K562 (cell line): ENCODE data around the gene PIKFYVE. TPM values are rescaled to one million over a fixed set of nuclear protein-coding genes. Genes with fewer than 3 reads are reported as not detected.

Source experiments
- BACH1 ChIP-seq: fragments of 200-800 bp; sonication (Bioruptor generic); IDR thresholded peaks from 2 replicates; pipeline ENCODE4 v1.6.1; 2016; ENCODE audit warnings: missing genetic modification characterization, missing compliant biosample characterization
- CBX5 ChIP-seq: IDR thresholded peaks from 2 replicates; pipeline ENCODE4 v1.6.1; 2014; ENCODE audit warnings: low read depth, borderline replicate concordance
- CUX1 ChIP-seq: fragments of 200-800 bp; sonication (Bioruptor generic); IDR thresholded peaks from 2 replicates; pipeline ENCODE4 v1.6.1; 2016; ENCODE audit warnings: missing genetic modification characterization, missing compliant biosample characterization
- GTF3C2 ChIP-seq: IDR thresholded peaks from 3 replicates; pipeline ENCODE4 v1.6.1; 2011; ENCODE audit warnings: borderline replicate concordance, mild to moderate bottlenecking, moderate library complexity; ENCODE audit not compliant: insufficient read length; ENCODE audit errors: extremely low read depth
- ILK ChIP-seq: fragments of 450-650 bp; IDR thresholded peaks from 2 replicates; pipeline ENCODE4 v1.6.1; 2016; ENCODE audit warnings: missing genetic modification characterization, low read depth, mild to moderate bottlenecking, missing compliant biosample characterization, moderate library complexity, borderline replicate concordance
- MXI1 ChIP-seq: IDR thresholded peaks from 2 replicates; pipeline ENCODE4 v1.6.1; 2011; ENCODE audit warnings: low read depth, mild to moderate bottlenecking, improper control_type of control experiment, low read length
- MYC ChIP-seq, 2 experiments: fragments of 250-450 bp in 1 of 2; sonication (Bioruptor Pico) in 1 of 2; IDR thresholded peaks; 2 replicates each; pipeline versions ENCODE4 v1.5.1 to v1.6.1; 2012 to 2021; ENCODE audit warnings: low read depth in 2 of 2, borderline replicate concordance in 1 of 2, improper control_type of control experiment in 1 of 2, low read length in 1 of 2, mild to moderate bottlenecking in 1 of 2, moderate library complexity in 1 of 2
- PYGO2 ChIP-seq: fragments of 450-650 bp; IDR thresholded peaks from 2 replicates; pipeline ENCODE4 v1.6.1; 2016; ENCODE audit warnings: mild to moderate bottlenecking, missing genetic modification characterization, moderate library complexity, missing compliant biosample characterization
- SMARCA4 ChIP-seq: fragments of 450-650 bp; IDR thresholded peaks from 2 replicates; pipeline ENCODE4 v1.6.1; 2016
- TEAD4 ChIP-seq, 2 experiments: sonication (generic) in 1 of 2; formaldehyde crosslinking in 1 of 2; IDR thresholded peaks; 2 replicates each; pipeline versions ENCODE4 v1.6.1 to v1.8.0; 2012 to 2022; ENCODE audit warnings: borderline replicate concordance in 1 of 2, inconsistent platforms in 1 of 2, low read length in 1 of 2, mild to moderate bottlenecking in 1 of 2, missing genetic modification reagents in 1 of 2
- TSHZ1 ChIP-seq: fragments of 250-450 bp; sonication (Bioruptor Pico); IDR thresholded peaks from 2 replicates; pipeline ENCODE4 v1.4.0; 2020; ENCODE audit warnings: mild to moderate bottlenecking, moderate library complexity
- ZEB2 ChIP-seq: fragments of 450-650 bp; IDR thresholded peaks from 2 replicates; pipeline ENCODE4 v1.6.1; 2016
- polyA plus RNA-seq, 8 experiments: library from polyadenylated mRNA; depleted of rRNA in 4 of 8; stranded (reverse) in 5 of 8; unstranded in 3 of 8; fragments of >200 nt; fragmentation: Nextera tagmentation in 2 of 8; fragmentation: Illumina TruSeq in 1 of 8; extraction: Ambion mirVana in 2 of 8; extraction: Trizol in 1 of 8; gene quantifications; 2 replicates each; pipeline versions ENCODE4 v1.2.1 to v1.2.3, GENCODE V29; 2011 to 2014; ENCODE audit warnings: inconsistent platforms in 1 of 8, missing spikeins in 1 of 8
- total RNA-seq, 7 experiments: library from RNA; depleted of rRNA in 6 of 7; stranded (reverse); fragments of >200 nt in 6 of 7; fragmentation: Illumina TruSeq in 2 of 7; extraction: Trizol in 2 of 7; gene quantifications; 2 replicates each; pipeline versions ENCODE4 v1.2.1 to v1.2.3, GENCODE V29; 2011 to 2021; ENCODE audit warnings: low replicate concordance in 1 of 7
- TF ChIP-seq, protein P1 (sequence below): fragments of 250-450 bp; sonication (Bioruptor Pico); IDR thresholded peaks from 2 replicates; pipeline ENCODE4 v1.6.1; 2021; ENCODE audit warnings: mild to moderate bottlenecking

PIKFYVE gene
- total and polyA plus RNA-seq, 9 of the 15 experiments (the other 6 are each of a cell fraction or from before 2014, with no cell fraction given): 3.6 to 25.6 (median 16.7) TPM

DNA sequence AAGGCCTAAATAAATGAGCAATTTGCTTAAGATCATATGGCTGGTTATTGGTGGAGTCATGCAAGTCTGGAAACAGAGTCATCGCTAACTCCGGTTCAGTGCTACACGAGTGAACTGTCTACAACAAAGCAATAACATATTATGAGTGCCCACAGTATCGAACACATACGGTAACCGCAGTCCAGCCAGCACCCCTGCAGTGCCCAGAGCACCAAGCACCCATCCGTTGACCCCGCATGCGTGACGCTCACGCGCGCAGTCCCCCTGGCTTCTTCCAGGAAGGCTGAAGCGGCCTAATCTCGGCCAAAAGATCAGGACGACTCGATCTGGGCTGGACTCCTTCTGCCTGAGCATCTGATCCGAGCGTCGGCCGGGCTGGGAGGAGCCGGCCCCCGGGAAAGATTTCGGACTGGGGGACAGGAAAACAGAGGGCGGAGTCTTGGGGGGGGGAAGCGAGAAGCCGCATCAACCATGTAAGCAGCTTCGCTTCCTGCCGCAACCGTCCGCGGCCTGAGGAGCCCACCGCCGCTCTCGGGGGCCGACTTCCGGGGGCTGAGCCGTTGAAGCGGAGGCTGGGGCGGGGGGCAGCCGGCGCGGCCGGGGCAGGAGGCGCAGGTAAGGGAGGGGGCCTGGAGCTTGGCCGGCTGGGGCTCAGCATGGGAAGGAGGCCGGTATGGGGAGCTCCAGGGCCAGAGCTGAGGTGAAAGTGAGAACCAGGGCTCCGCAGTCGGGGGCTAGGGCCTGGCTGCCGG lies at the start of gene PIKFYVE (continued):
- TF ChIP-seq CUX1 (CRISPR knock-in tag): no peak
- TF ChIP-seq SMARCA4: no peak
- peak; percentile 46; the same call in 1 of the 2 replicates for TF ChIP-seq ZEB2
- 0 out of 2 replicates have a peak, but pooled peaks have one; percentile 36 for TF ChIP-seq BACH1
- no peak for TF ChIP-seq ILK (tag)
- TF ChIP-seq MYC (IDR thresholded peaks at IDR 0.05; ENCODE audit: low read depth, low read length): peak; percentile 75; the same call in 1 of the 2 replicates
- no peak for TF ChIP-seq MYC (CRISPR knock-in tag; IDR thresholded peaks at IDR 0.05; ENCODE audit: borderline replicate concordance, low read depth)
- no peak for TF ChIP-seq MXI1
- no peak for TF ChIP-seq PYGO2 (tag)
- no peak; the same call in 1 of the 2 replicates for TF ChIP-seq TEAD4 (IDR thresholded peaks at IDR 0.05; ENCODE audit: low read length)
- TF ChIP-seq TEAD4 (CRISPR knock-in tag; IDR thresholded peaks at IDR 0.05; ENCODE audit: borderline replicate concordance): no peak
- TF ChIP-seq GTF3C2: no peak
- TF ChIP-seq, protein P1, sequence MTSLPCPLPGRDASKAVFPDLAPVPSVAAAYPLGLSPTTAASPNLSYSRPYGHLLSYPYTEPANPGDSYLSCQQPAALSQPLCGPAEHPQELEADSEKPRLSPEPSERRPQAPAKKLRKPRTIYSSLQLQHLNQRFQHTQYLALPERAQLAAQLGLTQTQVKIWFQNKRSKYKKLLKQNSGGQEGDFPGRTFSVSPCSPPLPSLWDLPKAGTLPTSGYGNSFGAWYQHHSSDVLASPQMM: no peak
- 0 out of 2 replicates have a peak, but pooled peaks have one; percentile 40 for TF ChIP-seq CBX5
- no peak for TF ChIP-seq TSHZ1
